AG10803 (cell line): Measurements from ENCODE around the gene SZT2.
"Not testable (repeated sequence)": the region's sequence is repeated elsewhere in the genome, so short reads cannot be mapped to it uniquely, and the experiment has no call there.

Experiments
- DNase-seq: peaks from one replicate; pipeline ENCODE4 v3.0.0; 2010; ENCODE audit warnings: low read depth
- H3K4me3 ChIP-seq: 2 replicates; pipeline ENCODE4 v1.5.1; 2011; ENCODE audit warnings: mild to moderate bottlenecking, low read length, control low read depth
- TF ChIP-seq, protein P1 (sequence below): conservative IDR thresholded peaks from 2 replicates; pipeline ENCODE4 v1.5.1; 2011; ENCODE audit warnings: mild to moderate bottlenecking, low read length, control low read depth, inconsistent platforms

SZT2 gene

GRCh38 chr1:43495204-43495603 lies 105.5 kb downstream of the SZT2 start:
- TF ChIP-seq, protein P1, sequence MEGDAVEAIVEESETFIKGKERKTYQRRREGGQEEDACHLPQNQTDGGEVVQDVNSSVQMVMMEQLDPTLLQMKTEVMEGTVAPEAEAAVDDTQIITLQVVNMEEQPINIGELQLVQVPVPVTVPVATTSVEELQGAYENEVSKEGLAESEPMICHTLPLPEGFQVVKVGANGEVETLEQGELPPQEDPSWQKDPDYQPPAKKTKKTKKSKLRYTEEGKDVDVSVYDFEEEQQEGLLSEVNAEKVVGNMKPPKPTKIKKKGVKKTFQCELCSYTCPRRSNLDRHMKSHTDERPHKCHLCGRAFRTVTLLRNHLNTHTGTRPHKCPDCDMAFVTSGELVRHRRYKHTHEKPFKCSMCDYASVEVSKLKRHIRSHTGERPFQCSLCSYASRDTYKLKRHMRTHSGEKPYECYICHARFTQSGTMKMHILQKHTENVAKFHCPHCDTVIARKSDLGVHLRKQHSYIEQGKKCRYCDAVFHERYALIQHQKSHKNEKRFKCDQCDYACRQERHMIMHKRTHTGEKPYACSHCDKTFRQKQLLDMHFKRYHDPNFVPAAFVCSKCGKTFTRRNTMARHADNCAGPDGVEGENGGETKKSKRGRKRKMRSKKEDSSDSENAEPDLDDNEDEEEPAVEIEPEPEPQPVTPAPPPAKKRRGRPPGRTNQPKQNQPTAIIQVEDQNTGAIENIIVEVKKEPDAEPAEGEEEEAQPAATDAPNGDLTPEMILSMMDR, result no peak
- no peak overlapping the region for H3K4me3 ChIP-seq
- DNase-seq, result no peak

DNA sequence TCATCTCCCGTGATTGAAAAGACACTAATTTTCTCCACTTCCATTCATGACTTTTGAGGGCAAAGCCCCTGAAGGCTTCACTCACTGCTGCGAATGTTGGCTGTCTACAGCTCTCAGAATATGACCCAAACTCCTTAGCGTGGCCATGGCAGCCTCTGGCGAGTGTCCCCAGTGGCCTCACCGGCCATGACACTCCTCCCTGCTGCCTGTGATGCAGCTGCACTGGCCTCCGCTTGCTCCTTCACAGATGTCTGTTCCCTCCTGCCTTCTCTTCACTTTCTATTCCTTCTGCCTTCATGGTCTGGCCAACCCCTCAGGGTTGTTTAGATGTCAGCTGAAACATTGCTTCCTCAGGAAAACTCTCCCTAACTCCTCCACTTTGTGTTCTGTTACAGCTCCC lies 110.2 kb downstream of the SZT2 start:
- DNase-seq, result no peak
- no peak overlapping the region for H3K4me3 ChIP-seq
- TF ChIP-seq, protein P1, result no peak

- DNase-seq, H3K4me3 ChIP-seq: not testable (repeated sequence)
These were observed 112.1 kb downstream of the SZT2 start for GRCh38 chr1:43501806-43502205.

DNA sequence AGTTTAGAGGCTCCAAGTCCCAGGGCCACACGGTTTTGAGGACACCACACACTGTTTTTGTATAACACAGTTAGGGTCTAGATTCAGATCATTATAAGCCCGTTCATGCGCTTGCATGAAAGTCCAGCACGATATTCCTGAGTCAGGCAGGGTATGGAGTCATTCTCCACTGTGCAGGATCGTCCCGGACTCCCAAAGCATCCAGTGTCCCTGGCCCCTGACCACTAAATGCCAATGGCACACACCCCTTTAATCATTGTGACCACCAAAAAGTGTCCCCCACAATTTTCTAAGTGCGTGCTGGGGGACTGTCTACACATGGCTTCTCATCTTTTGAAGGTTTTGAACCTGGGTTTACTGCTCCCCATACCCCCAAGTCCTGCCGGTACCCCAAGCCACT lies 113.8 kb downstream of the SZT2 start:
- H3K4me3 ChIP-seq, result no peak overlapping the region
- no peak for DNase-seq
- TF ChIP-seq, protein P1, result no peak
